ENCODE data around the gene OCA2.

The OCA2 gene

DNA sequence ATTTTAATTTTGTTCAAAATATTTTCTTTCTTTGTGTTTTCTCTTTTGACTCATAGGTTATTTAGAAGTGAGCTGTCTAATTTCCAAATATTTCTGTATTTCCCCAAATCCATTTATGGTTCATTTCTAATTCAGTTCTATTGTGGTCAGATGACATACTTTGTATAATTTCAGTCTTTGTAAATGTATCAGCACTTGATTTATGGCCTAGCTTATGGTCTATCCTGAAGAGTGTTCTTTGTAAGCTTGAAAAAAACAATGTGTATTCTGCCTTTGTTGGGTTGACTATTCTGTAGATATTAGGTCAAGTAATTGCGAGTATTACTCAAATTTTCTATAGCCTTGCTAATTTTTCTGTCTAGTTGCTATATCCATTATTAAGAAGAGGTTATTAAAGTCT is 311.2 kb downstream of the OCA2 start:
- H3K79me1 ChIP-seq (ENCODE audit: low read length): no peaks in the 10 kb centered on the region
- H3K14ac ChIP-seq (ENCODE audit: low read length): no peak overlapping the region
- no peak overlapping the region for H4K12ac ChIP-seq (ENCODE audit: low read depth, low read length)
- H3K4me3 ChIP-seq (ENCODE audit: low read depth, low read length): no peak overlapping the region
- H3K9me3 ChIP-seq (ENCODE audit: insufficient read depth, low read depth, low read length): no peaks in the 10 kb centered on the region
- no peak overlapping the region for H3K23ac ChIP-seq (ENCODE audit: low read length)
- H3K9ac ChIP-seq (ENCODE audit: low read length): no peak overlapping the region
- H3K4me2 ChIP-seq (ENCODE audit: low read length): no peak overlapping the region
- no peaks in the 10 kb centered on the region for H3K79me2 ChIP-seq (ENCODE audit: control insufficient read depth, insufficient read depth, low read length, poor library complexity)
- no peak overlapping the region for H3K18ac ChIP-seq (ENCODE audit: low read length)
- no peak overlapping the region for H4K91ac ChIP-seq (ENCODE audit: low read depth, low read length)
- no peak overlapping the region for H2BK5ac ChIP-seq (ENCODE audit: low read depth, low read length, poor library complexity)
- no peaks in the 10 kb centered on the region for H3K27me3 ChIP-seq (ENCODE audit: insufficient read depth, low read length)
- no peak overlapping the region for H4K8ac ChIP-seq (ENCODE audit: low read depth, low read length)
- H3K4ac ChIP-seq (ENCODE audit: low read depth, low read length): no peak overlapping the region
- H3K27ac ChIP-seq (ENCODE audit: low read depth, low read length): no peak overlapping the region
- no peak overlapping the region for H2BK120ac ChIP-seq (ENCODE audit: insufficient read depth, low read length, poor library complexity)
- no peak overlapping the region for H2AFZ ChIP-seq (ENCODE audit: insufficient read depth, low read length, poor library complexity)
- H3K36me3 ChIP-seq (ENCODE audit: control insufficient read depth in 1 of 2, insufficient read depth in 2 of 2, low read length in 2 of 2): no peaks in the 10 kb centered on the region
- DNase-seq: no peak
- H2BK12ac ChIP-seq (ENCODE audit: low read length): no peak overlapping the region
- no peaks in the 10 kb centered on the region for H3K4me1 ChIP-seq (ENCODE audit: control insufficient read depth in 1 of 2, insufficient read depth in 2 of 2, low read length in 2 of 2)
- WGBS (ENCODE audit: extremely low coverage, insufficient coverage, insufficient read length): no CpG with 5 or more reads among the region's 1 CpG
- no peak overlapping the region for H2AK5ac ChIP-seq (ENCODE audit: low read length)

DNA sequence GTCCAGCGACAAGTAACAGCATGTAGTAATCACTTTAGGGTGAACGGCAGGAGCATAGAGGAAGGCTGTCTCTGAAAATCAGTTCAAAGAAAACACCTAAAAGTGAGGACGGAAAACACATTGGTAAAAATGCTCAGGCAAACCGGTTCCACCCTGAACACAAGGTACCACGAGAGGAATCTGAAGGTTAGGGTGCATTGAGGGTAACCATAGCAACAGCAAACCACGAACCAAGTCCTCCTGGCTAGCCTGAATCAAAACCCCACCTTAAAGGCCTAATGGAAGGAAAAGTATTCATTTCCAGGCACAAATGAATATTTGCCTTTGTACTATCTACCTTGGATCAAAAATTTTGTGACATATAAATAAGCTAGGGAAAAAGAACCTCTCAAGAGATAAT is 315.0 kb downstream of the OCA2 start:
- Histone ChIP-seq H2BK5ac (ENCODE audit: low read depth, low read length, poor library complexity) (no peak overlapping the region), H3K79me1 (ENCODE audit: low read length) (no peaks in the 10 kb centered on the region), H3K9me3 (ENCODE audit: insufficient read depth, low read depth, low read length) (no peaks in the 10 kb centered on the region), H3K18ac (ENCODE audit: low read length) (no peak overlapping the region), H3K4me2 (ENCODE audit: low read length) (no peak overlapping the region), H3K27me3 (ENCODE audit: insufficient read depth, low read length) (no peaks in the 10 kb centered on the region), H4K12ac (ENCODE audit: low read depth, low read length) (no peak overlapping the region), H3K23ac (ENCODE audit: low read length) (no peak overlapping the region), H2BK12ac (ENCODE audit: low read length) (no peak overlapping the region), H4K91ac (ENCODE audit: low read depth, low read length) (no peak overlapping the region), H3K9ac (ENCODE audit: low read length) (no peak overlapping the region), H2AFZ (ENCODE audit: insufficient read depth, low read length, poor library complexity) (no peak overlapping the region), H3K27ac (ENCODE audit: low read depth, low read length) (no peak overlapping the region), H4K8ac (ENCODE audit: low read depth, low read length) (no peak overlapping the region), H3K4ac (ENCODE audit: low read depth, low read length) (no peak overlapping the region), H2AK5ac (ENCODE audit: low read length) (no peak overlapping the region), H3K4me1 (ENCODE audit: control insufficient read depth in 1 of 2, insufficient read depth in 2 of 2, low read length in 2 of 2) (no peaks in the 10 kb centered on the region), H3K79me2 (ENCODE audit: control insufficient read depth, insufficient read depth, low read length, poor library complexity) (no peaks in the 10 kb centered on the region), H3K36me3 (ENCODE audit: control insufficient read depth in 1 of 2, insufficient read depth in 2 of 2, low read length in 2 of 2) (no peaks in the 10 kb centered on the region), H3K4me3 (ENCODE audit: low read depth, low read length) (no peak overlapping the region), H3K14ac (ENCODE audit: low read length) (no peak overlapping the region), H2BK120ac (ENCODE audit: insufficient read depth, low read length, poor library complexity) (no peak overlapping the region)
- no CpG with 5 or more reads among the region's 6 CpGs for WGBS (ENCODE audit: extremely low coverage, insufficient coverage, insufficient read length)
- no peak for DNase-seq

DNA sequence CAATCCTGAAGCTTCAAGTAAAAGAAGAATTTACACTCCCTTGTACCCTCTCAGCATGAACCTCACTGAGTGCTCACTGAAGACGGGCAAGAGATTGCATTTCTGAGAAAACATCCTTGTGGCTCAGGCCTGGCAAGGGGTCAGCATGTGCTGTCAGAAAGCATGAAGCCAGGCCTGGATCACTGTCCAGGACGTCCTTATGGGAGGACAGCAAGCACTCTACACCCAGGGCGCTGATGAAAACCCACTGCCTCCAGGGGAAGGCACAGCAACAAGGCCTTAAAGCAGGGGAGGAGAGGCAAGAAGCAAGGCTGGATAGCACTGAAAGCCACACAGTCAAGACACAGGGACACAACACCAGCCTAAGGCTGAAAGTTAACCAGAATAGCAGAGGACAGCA is 315.4 kb downstream of the OCA2 start:
- no peak for DNase-seq
- Histone ChIP-seq H2AFZ (ENCODE audit: insufficient read depth, low read length, poor library complexity) (no peak overlapping the region), H2BK12ac (ENCODE audit: low read length) (no peak overlapping the region), H3K4ac (ENCODE audit: low read depth, low read length) (no peak overlapping the region), H3K79me1 (ENCODE audit: low read length) (no peaks in the 10 kb centered on the region), H3K27ac (ENCODE audit: low read depth, low read length) (no peak overlapping the region), H3K14ac (ENCODE audit: low read length) (no peak overlapping the region), H3K9ac (ENCODE audit: low read length) (no peak overlapping the region), H4K8ac (ENCODE audit: low read depth, low read length) (no peak overlapping the region), H4K91ac (ENCODE audit: low read depth, low read length) (no peak overlapping the region), H3K4me2 (ENCODE audit: low read length) (no peak overlapping the region), H3K4me3 (ENCODE audit: low read depth, low read length) (no peak overlapping the region), H3K18ac (ENCODE audit: low read length) (no peak overlapping the region), H3K79me2 (ENCODE audit: control insufficient read depth, insufficient read depth, low read length, poor library complexity) (no peaks in the 10 kb centered on the region), H3K36me3 (ENCODE audit: control insufficient read depth in 1 of 2, insufficient read depth in 2 of 2, low read length in 2 of 2) (no peaks in the 10 kb centered on the region), H3K27me3 (ENCODE audit: insufficient read depth, low read length) (no peaks in the 10 kb centered on the region), H3K4me1 (ENCODE audit: control insufficient read depth in 1 of 2, insufficient read depth in 2 of 2, low read length in 2 of 2) (no peaks in the 10 kb centered on the region), H2BK120ac (ENCODE audit: insufficient read depth, low read length, poor library complexity) (no peak overlapping the region), H3K9me3 (ENCODE audit: insufficient read depth, low read depth, low read length) (no peaks in the 10 kb centered on the region), H2AK5ac (ENCODE audit: low read length) (no peak overlapping the region), H4K12ac (ENCODE audit: low read depth, low read length) (no peak overlapping the region), H3K23ac (ENCODE audit: low read length) (no peak overlapping the region), H2BK5ac (ENCODE audit: low read depth, low read length, poor library complexity) (no peak overlapping the region)
- no CpG with 5 or more reads among the region's 3 CpGs for WGBS (ENCODE audit: extremely low coverage, insufficient coverage, insufficient read length)

DNA sequence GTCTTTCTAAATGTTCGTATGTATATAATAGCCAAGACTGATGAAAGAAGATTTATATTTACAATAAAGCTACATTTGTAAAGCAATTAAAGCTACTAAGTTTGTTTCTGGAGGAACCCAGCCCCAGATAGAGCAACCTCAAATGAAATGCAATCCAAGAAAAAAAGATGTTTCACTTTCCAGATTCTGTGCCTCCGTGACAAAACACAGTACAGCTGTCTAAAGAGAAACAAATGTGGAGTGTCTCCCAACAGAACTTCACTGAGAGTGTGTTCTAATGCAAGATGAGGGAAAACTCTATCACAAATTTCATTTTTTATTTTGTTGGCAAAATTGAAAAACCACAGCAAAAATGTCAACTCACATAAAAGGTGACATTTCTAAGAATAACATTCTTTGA is 317.0 kb downstream of the OCA2 start:
- no peak overlapping the region for H3K27ac ChIP-seq (ENCODE audit: low read depth, low read length)
- DNase-seq: no peak
- no peak overlapping the region for H4K12ac ChIP-seq (ENCODE audit: low read depth, low read length)
- no peak overlapping the region for H2BK12ac ChIP-seq (ENCODE audit: low read length)
- no peak overlapping the region for H2AFZ ChIP-seq (ENCODE audit: insufficient read depth, low read length, poor library complexity)
- no peak overlapping the region for H2AK5ac ChIP-seq (ENCODE audit: low read length)
- no peaks in the 10 kb centered on the region for H3K9me3 ChIP-seq (ENCODE audit: insufficient read depth, low read depth, low read length)
- H3K4me3 ChIP-seq (ENCODE audit: low read depth, low read length): no peak overlapping the region
- WGBS (ENCODE audit: extremely low coverage, insufficient coverage, insufficient read length): no CpG with 5 or more reads among the region's 2 CpGs
- H3K14ac ChIP-seq (ENCODE audit: low read length): no peak overlapping the region
- H2BK120ac ChIP-seq (ENCODE audit: insufficient read depth, low read length, poor library complexity): no peak overlapping the region
- H4K8ac ChIP-seq (ENCODE audit: low read depth, low read length): no peak overlapping the region
- no peaks in the 10 kb centered on the region for H3K79me2 ChIP-seq (ENCODE audit: control insufficient read depth, insufficient read depth, low read length, poor library complexity)
- H3K4me2 ChIP-seq (ENCODE audit: low read length): no peak overlapping the region
- H3K4ac ChIP-seq (ENCODE audit: low read depth, low read length): no peak overlapping the region
- H3K4me1 ChIP-seq (ENCODE audit: control insufficient read depth in 1 of 2, insufficient read depth in 2 of 2, low read length in 2 of 2): no peaks in the 10 kb centered on the region
- no peak overlapping the region for H4K91ac ChIP-seq (ENCODE audit: low read depth, low read length)
- H3K9ac ChIP-seq (ENCODE audit: low read length): no peak overlapping the region
- no peak overlapping the region for H3K18ac ChIP-seq (ENCODE audit: low read length)
- no peaks in the 10 kb centered on the region for H3K79me1 ChIP-seq (ENCODE audit: low read length)
- no peaks in the 10 kb centered on the region for H3K27me3 ChIP-seq (ENCODE audit: insufficient read depth, low read length)
- H2BK5ac ChIP-seq (ENCODE audit: low read depth, low read length, poor library complexity): no peak overlapping the region
- H3K23ac ChIP-seq (ENCODE audit: low read length): no peak overlapping the region
- H3K36me3 ChIP-seq (ENCODE audit: control insufficient read depth in 1 of 2, insufficient read depth in 2 of 2, low read length in 2 of 2): no peaks in the 10 kb centered on the region

Data from trophoblast cell (in vitro differentiated cells and primary cell).